ENCODE results near the gene CXADR. TPM values are rescaled to one million over a fixed set of nuclear protein-coding genes. Genes with fewer than 3 reads are reported as not detected.
"Not testable (repeated sequence)": the region's sequence is repeated elsewhere in the genome, so short reads cannot be mapped to it uniquely, and the experiment has no call there.

CXADR gene
- total RNA-seq, 2 donors from 2014 or later: not detected

GRCh38 chr21:17517008-17517407, 4.2 kb downstream of the CXADR start:
- H3K27ac Mint-ChIP-seq; H3K9me3 Mint-ChIP-seq; DNase-seq (ENCODE audit: low spot score); H3K36me3 Mint-ChIP-seq; H3K4me3 Mint-ChIP-seq; ATAC-seq: not testable (repeated sequence)
- H3K4me1 Mint-ChIP-seq (ENCODE audit: low read depth in 2 of 2): peaks cover 9 to 13% of the 10 kb centered on the region in 2 donors
- peaks cover 32 to 54% of the 10 kb centered on the region in 2 donors for H3K27me3 Mint-ChIP-seq

DNA sequence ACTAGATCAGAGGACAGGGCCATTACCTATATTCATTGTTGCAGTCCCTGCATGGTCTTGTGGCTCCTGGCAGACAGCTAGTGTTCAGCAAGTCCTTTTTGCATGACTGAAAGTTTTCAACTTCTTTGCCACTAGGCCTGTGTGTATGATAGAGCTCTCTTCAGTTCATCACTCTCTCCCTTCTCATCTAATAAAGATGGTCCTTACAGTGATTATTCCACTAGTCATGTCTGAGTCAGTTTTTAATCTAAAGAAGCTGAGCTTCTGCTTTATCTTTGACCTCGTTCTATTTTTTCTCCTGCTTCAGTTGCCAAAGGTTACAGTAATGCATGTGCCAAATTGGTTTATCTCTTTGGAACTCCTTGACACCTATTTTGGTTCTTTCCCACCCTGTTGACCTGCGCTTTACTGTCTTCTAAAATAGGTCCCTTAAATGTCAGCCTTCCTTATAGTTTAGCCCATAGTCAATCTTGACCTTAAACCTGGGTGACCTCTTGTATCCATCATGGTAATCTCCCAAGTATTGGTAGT, 6.4 kb downstream of the CXADR start:
- Mint-ChIP-seq H3K36me3 (peaks cover 1% of the 10 kb centered on the region), H3K4me3 (no peak overlapping the region), H3K9me3 (no peaks in the 10 kb centered on the region), H3K27me3 (peaks cover 21 to 47% of the 10 kb centered on the region in 2 donors), H3K4me1 (ENCODE audit: low read depth in 2 of 2) (peaks cover 0 to 1% of the 10 kb centered on the region in 2 donors), H3K27ac (no peak overlapping the region)
- no peak for ATAC-seq
- DNase-seq (ENCODE audit: low spot score): no peak

GRCh38 chr21:17519965-17520609, 7.2 kb downstream of the CXADR start:
- Mint-ChIP-seq H3K4me3 (no peak overlapping the region), H3K27me3 (peaks cover 16 to 39% of the 10 kb centered on the region in 2 donors)
- DNase-seq (ENCODE audit: low spot score): no peak

GRCh38 chr21:17523007-17523451, 10.2 kb downstream of the CXADR start:
- no peaks in the 10 kb centered on the region for H3K9me3 Mint-ChIP-seq
- DNase-seq (ENCODE audit: low spot score): no peak
- peaks cover 8 to 21% of the 10 kb centered on the region in 2 donors for H3K27me3 Mint-ChIP-seq
- H3K27ac Mint-ChIP-seq: no peak overlapping the region
- no peaks in the 10 kb centered on the region for H3K36me3 Mint-ChIP-seq
- no peaks in the 10 kb centered on the region for H3K4me1 Mint-ChIP-seq (ENCODE audit: low read depth in 2 of 2)
- no peak overlapping the region for H3K4me3 Mint-ChIP-seq
- ATAC-seq: no peak

More at GRCh38 chr21:17519965-17520609, 7.2 kb downstream of the CXADR start:
- Mint-ChIP-seq H3K4me1 (ENCODE audit: low read depth in 2 of 2) (no peaks in the 10 kb centered on the region), H3K36me3 (no peaks in the 10 kb centered on the region), H3K27ac (no peak overlapping the region), H3K9me3 (no peaks in the 10 kb centered on the region)
- ATAC-seq: no peak

DNA sequence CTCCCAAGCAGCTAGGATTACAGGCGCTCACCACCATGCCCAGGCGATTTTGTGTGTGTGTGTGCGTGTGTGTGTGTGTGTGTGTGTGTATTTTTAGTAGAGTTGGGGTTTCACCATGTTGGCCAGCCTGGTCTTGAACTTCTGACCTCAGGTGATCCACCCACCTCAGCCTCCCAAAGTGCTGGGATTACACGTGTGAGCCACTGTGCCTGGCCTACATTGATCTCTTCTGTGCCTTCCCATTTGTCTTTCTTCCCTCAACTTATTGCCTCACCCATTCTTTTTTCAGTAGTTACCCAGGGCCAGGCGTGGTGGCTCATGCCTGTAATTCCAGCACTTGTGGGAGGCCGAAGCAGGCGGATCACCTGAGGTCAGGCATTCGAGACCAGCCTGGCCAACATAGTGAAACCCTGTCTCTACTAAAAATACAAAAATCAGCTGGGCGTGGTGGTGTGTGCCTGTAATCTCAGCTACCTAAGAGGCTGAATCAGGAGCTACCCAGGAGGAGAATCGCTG, 11.2 kb downstream of the CXADR start:
- not testable (repeated sequence) for DNase-seq (ENCODE audit: low spot score); H3K4me1 Mint-ChIP-seq (ENCODE audit: low read depth in 2 of 2); H3K36me3 Mint-ChIP-seq; ATAC-seq; H3K4me3 Mint-ChIP-seq; H3K9me3 Mint-ChIP-seq; H3K27ac Mint-ChIP-seq
- peaks cover 8 to 19% of the 10 kb centered on the region in 2 donors for H3K27me3 Mint-ChIP-seq

DNA sequence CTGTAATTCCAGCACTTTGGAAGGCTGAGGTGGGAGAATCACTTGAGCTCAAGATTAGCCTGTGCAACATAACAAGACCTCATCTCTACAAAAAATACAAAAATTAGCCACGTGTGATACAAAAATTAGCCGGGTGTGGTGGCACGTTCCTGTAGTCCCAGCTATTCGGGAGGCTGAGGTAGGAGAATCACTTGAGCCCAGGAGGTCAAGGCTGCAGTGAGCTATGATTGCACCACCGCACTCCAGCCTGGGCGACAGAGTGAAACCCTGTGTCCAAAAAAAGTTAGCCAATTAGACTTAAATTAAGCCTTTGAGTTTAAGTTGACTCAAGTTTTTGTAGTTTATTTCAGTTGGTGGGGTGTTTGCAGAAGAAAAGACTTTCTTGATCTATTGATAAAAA, 11.8 kb downstream of the CXADR start:
- Mint-ChIP-seq H3K9me3 (no peaks in the 10 kb centered on the region), H3K4me1 (ENCODE audit: low read depth in 2 of 2) (no peaks in the 10 kb centered on the region), H3K27me3 (peaks cover 8 to 19% of the 10 kb centered on the region in 2 donors), H3K36me3 (no peaks in the 10 kb centered on the region), H3K27ac (no peak overlapping the region), H3K4me3 (no peak overlapping the region)
- no peak for DNase-seq (ENCODE audit: low spot score)
- ATAC-seq: no peak

DNA sequence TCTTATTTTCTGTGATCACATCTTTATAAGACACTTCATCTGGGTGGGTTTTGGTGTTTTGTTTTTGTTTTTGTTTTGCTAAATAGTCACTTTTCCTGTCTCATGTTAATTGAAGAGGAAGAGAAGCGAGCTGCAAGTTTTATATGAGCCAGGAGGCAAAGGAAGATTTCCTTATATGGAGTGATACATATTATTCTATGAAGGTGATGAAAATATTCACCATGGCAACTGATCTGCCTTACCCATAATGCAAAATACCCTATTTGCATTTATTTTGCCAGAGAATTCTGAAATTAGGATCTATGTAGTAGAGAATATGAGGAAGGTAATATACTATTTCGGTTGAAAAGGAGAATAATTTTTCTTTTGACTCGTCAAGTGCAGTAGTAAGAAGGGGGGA, 13.9 kb downstream of the CXADR start:
- ATAC-seq (no peak), DNase-seq (ENCODE audit: low spot score) (no peak)
- H3K9me3 Mint-ChIP-seq: no peaks in the 10 kb centered on the region
- H3K4me3 Mint-ChIP-seq: no peak overlapping the region
- no peaks in the 10 kb centered on the region for H3K36me3 Mint-ChIP-seq
- peaks cover 0 to 8% of the 10 kb centered on the region in 2 donors for H3K27me3 Mint-ChIP-seq
- no peaks in the 10 kb centered on the region for H3K4me1 Mint-ChIP-seq (ENCODE audit: low read depth in 2 of 2)
- no peak overlapping the region for H3K27ac Mint-ChIP-seq

DNA sequence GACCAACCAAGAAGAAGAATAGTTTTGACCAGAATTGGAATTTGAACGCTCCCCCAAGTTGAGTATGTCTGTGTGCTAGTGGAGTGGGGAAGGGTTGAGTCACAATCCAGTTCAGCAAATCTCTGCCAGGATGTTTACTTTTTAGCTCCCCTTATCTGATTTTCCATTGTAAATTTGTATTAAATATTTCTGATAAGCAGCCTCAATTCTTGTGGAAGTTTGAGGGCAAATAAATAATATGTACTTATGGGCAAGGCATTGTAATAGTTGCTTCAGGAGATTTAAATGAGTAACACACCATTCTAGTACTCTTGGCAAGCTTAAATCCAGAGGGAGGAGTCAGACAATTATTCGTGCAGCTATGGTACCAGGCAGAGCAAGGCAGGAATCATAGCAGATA, 14.4 kb downstream of the CXADR start:
- DNase-seq (ENCODE audit: low spot score) (no peak), ATAC-seq (no peak)
- H3K9me3 Mint-ChIP-seq: no peaks in the 10 kb centered on the region
- no peaks in the 10 kb centered on the region for H3K4me1 Mint-ChIP-seq (ENCODE audit: low read depth in 2 of 2)
- H3K27me3 Mint-ChIP-seq: peaks cover 0 to 8% of the 10 kb centered on the region in 2 donors
- no peaks in the 10 kb centered on the region for H3K36me3 Mint-ChIP-seq
- H3K27ac Mint-ChIP-seq: no peak overlapping the region
- H3K4me3 Mint-ChIP-seq: no peak overlapping the region

DNA sequence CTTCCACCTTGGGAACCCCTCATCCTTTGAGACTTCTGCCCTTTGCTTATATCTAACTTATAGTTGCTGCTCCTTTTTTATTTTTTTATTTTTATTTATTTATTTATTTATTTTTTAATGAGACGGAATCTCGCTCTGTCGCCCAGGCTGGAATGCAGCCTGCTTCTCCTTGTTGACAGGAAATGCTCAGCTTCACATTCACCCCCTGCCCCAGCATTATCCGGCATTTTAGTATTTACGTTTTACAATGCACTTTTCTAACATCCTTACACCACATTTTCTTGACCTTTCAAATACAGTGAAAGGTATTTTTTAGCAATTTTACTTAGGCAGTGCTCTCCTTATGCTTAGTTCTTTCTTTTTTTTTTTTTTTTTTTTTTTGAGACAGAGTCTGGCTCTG, 14.9 kb downstream of the CXADR start:
- H3K36me3 Mint-ChIP-seq: no peaks in the 10 kb centered on the region
- no peaks in the 10 kb centered on the region for H3K4me1 Mint-ChIP-seq (ENCODE audit: low read depth in 2 of 2)
- ATAC-seq (no peak), DNase-seq (ENCODE audit: low spot score) (no peak)
- no peak overlapping the region for H3K4me3 Mint-ChIP-seq
- H3K9me3 Mint-ChIP-seq: no peaks in the 10 kb centered on the region
- H3K27me3 Mint-ChIP-seq: peaks cover 0 to 4% of the 10 kb centered on the region in 2 donors
- H3K27ac Mint-ChIP-seq: no peak overlapping the region

- no peaks in the 10 kb centered on the region for H3K27me3 Mint-ChIP-seq
- ATAC-seq (no peak), DNase-seq (ENCODE audit: low spot score) (no peak)
- H3K4me1 Mint-ChIP-seq (ENCODE audit: low read depth in 2 of 2): no peaks in the 10 kb centered on the region
- no peaks in the 10 kb centered on the region for H3K36me3 Mint-ChIP-seq
- no peak overlapping the region for H3K4me3 Mint-ChIP-seq
- H3K27ac Mint-ChIP-seq: no peak overlapping the region
- H3K9me3 Mint-ChIP-seq: no peaks in the 10 kb centered on the region
These were observed 16.8 kb downstream of the CXADR start for GRCh38 chr21:17529648-17530047.

DNA sequence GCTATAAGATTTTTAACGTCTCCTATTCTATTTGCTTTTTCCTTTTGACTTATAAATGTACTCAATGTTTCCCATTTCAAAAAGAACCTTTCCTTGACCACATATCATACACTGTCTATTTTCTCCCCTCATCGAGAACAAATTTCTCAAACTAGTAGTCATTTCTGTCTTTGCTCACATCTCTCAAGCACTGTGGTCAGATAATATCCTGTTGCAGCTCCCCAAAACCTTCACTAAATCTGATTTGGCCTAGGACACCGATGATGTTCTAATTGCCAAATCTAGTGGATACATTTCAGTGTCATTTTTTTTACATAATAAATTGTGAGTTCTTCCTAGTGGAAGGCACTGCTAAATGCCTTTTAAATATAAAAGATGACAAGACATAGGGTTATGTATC, 19.4 kb downstream of the CXADR start:
- Mint-ChIP-seq H3K27ac (no peak overlapping the region), H3K4me3 (no peak overlapping the region)

GRCh38 chr21:17536381-17536780, 23.5 kb downstream of the CXADR start:
- Mint-ChIP-seq H3K27ac (no peak overlapping the region), H3K9me3 (no peaks in the 10 kb centered on the region), H3K4me3 (no peak overlapping the region), H3K4me1 (ENCODE audit: low read depth in 2 of 2) (no peaks in the 10 kb centered on the region), H3K36me3 (no peaks in the 10 kb centered on the region), H3K27me3 (peaks cover 12 to 17% of the 10 kb centered on the region in 2 donors)
- ATAC-seq (no peak), DNase-seq (ENCODE audit: low spot score) (no peak)

More for the DNA sequence above, 19.4 kb downstream of the CXADR start:
- DNase-seq (ENCODE audit: low spot score) (no peak), ATAC-seq (no peak)
- H3K27me3 Mint-ChIP-seq: peaks cover 0 to 5% of the 10 kb centered on the region in 2 donors
- H3K36me3 Mint-ChIP-seq: no peaks in the 10 kb centered on the region
- H3K4me1 Mint-ChIP-seq (ENCODE audit: low read depth in 2 of 2): no peaks in the 10 kb centered on the region
- H3K9me3 Mint-ChIP-seq: no peaks in the 10 kb centered on the region

- DNase-seq (ENCODE audit: low spot score): no peak
- no peak for ATAC-seq
- H3K9me3 Mint-ChIP-seq: no peaks in the 10 kb centered on the region
- H3K4me3 Mint-ChIP-seq: no peak overlapping the region
- no peaks in the 10 kb centered on the region for H3K4me1 Mint-ChIP-seq (ENCODE audit: low read depth in 2 of 2)
- H3K36me3 Mint-ChIP-seq: no peaks in the 10 kb centered on the region
- H3K27ac Mint-ChIP-seq: no peak overlapping the region
- H3K27me3 Mint-ChIP-seq: peaks cover 12 to 22% of the 10 kb centered on the region in 2 donors
These were observed 24.5 kb downstream of the CXADR start for GRCh38 chr21:17537299-17537698.

- peaks cover 12 to 22% of the 10 kb centered on the region in 2 donors for H3K27me3 Mint-ChIP-seq
- H3K27ac Mint-ChIP-seq: no peak overlapping the region
- no peaks in the 10 kb centered on the region for H3K9me3 Mint-ChIP-seq
- no peak for ATAC-seq
- no peaks in the 10 kb centered on the region for H3K4me1 Mint-ChIP-seq (ENCODE audit: low read depth in 2 of 2)
- no peak for DNase-seq (ENCODE audit: low spot score)
- no peak overlapping the region for H3K4me3 Mint-ChIP-seq
- no peaks in the 10 kb centered on the region for H3K36me3 Mint-ChIP-seq
These were observed 25.7 kb downstream of the CXADR start for GRCh38 chr21:17538576-17538975.
